ENCODE data around the gene STAT4. TPM values are rescaled to one million over a fixed set of nuclear protein-coding genes. Genes with fewer than 3 reads are reported as not detected.

Gene STAT4
- total RNA-seq, 1 experiment from 2014 or later = 0.85 TPM

DNA sequence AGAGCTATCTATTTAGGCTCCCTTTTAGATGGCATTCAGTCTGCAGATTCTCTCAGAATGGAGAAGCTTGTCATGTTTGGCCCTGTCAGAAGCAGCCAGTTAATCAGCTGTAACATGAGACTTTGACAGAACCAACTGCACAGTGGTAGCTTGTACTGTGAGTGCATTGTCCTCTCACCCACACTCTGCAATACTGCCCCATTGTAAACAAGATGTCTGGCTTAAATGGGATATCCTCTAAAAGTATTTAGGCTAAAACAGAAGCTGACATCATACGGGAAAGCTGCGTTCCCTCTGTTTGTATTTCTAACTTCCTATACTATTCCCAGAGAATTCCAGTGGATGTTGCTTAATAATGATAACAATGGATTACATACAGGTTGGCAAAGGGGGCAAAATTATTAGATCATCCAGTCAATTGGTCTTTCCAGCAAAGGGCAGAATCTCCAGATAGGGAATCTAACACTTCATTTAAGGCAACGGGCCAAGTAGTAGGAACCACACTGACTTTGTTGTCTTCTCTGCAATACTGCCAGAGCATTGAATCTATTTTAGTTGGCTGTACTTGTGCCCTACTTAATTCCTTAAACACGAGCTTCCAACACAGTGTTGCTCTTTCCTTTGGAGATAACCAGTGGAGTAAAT lies 15.4 kb upstream of the STAT4 start:
- no peak for DNase-seq
- intact Hi-C loops (cut with micrococcal nuclease; ENCODE audit: unreplicated experiment) = loop anchor here (2.0 to 10.0 kb wide), 7 partner anchors 53 to 249 kb away; partner anchors contain the start of gene MYO1B
- no peak for TF ChIP-seq CTCF (IDR thresholded peaks at IDR 0.05; ENCODE audit: unreplicated experiment)
- Mint-ChIP-seq H3K4me3 (ENCODE audit: low read depth, unreplicated experiment) (no peak overlapping the region), H3K27ac (ENCODE audit: unreplicated experiment) (no peak overlapping the region), H3K27me3 (ENCODE audit: unreplicated experiment) (peaks cover 13% of the 10 kb centered on the region), H3K36me3 (ENCODE audit: insufficient read depth, unreplicated experiment) (no peaks in the 10 kb centered on the region), H3K4me1 (ENCODE audit: low read depth, unreplicated experiment) (peaks cover 49% of the 10 kb centered on the region), H3K9me3 (ENCODE audit: low read depth, unreplicated experiment) (no peaks in the 10 kb centered on the region)
- CTCF ChIA-PET = interaction anchor here (0.6 to 1.9 kb wide), 16 partner anchors 12 to 538 kb away, joined by 3 to 12 read pairs (median 4); no protein-coding TSS in a partner anchor
- BruUV-seq (replicated peaks) = no TSS peak

DNA sequence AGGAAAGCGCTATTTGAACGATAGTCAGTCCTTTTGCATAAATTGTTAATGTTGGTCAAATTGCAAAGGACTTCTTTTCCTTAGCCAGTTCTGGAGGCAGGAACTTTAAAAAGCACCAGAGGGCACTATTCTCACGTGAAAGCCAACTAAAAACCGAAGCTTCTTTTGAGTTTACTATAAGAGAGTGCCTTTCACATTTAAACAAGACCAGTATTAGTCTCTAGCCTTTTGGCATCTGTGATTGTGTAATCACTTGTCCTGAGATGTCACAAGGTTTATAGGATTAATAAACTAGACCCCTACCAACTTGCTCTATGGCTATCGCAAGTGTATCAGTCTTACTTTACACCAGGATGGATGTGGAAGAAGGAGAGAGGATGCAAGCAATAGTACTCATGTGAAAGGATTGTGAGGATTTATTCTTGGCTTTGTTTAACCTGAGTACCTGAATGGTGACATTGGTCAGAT lies 14.4 kb upstream of the STAT4 start:
- TF ChIP-seq CTCF (IDR thresholded peaks at IDR 0.05; ENCODE audit: unreplicated experiment) = peak; percentile 60
- CTCF ChIA-PET = interaction anchor here (0.9 to 1.9 kb wide), 12 partner anchors 9 to 357 kb away, joined by 3 to 12 read pairs (median 4); no protein-coding TSS in a partner anchor
- intact Hi-C loops (cut with micrococcal nuclease; ENCODE audit: unreplicated experiment) = loop anchor here (1.0 to 10.0 kb wide), 8 partner anchors 67 to 356 kb away; partner anchors contain the start of gene MYO1B
- no peak overlapping the region for H3K4me3 Mint-ChIP-seq (ENCODE audit: low read depth, unreplicated experiment)
- H3K9me3 Mint-ChIP-seq (ENCODE audit: low read depth, unreplicated experiment) = no peaks in the 10 kb centered on the region
- H3K36me3 Mint-ChIP-seq (ENCODE audit: insufficient read depth, unreplicated experiment) = no peaks in the 10 kb centered on the region
- BruUV-seq (replicated peaks) = no TSS peak
- H3K27me3 Mint-ChIP-seq (ENCODE audit: unreplicated experiment) = peaks cover 13% of the 10 kb centered on the region
- peaks cover 42% of the 10 kb centered on the region for H3K4me1 Mint-ChIP-seq (ENCODE audit: low read depth, unreplicated experiment)
- no peak overlapping the region for H3K27ac Mint-ChIP-seq (ENCODE audit: unreplicated experiment)
- no peak for DNase-seq

GRCh38 chr2:191158747-191159146 lies 8.0 kb upstream of the STAT4 start:
- Mint-ChIP-seq H3K9me3 (ENCODE audit: low read depth, unreplicated experiment) (no peaks in the 10 kb centered on the region), H3K27ac (ENCODE audit: unreplicated experiment) (no peak overlapping the region), H3K36me3 (ENCODE audit: insufficient read depth, unreplicated experiment) (no peaks in the 10 kb centered on the region), H3K4me1 (ENCODE audit: low read depth, unreplicated experiment) (peaks cover 11% of the 10 kb centered on the region), H3K27me3 (ENCODE audit: unreplicated experiment) (peaks cover 25% of the 10 kb centered on the region), H3K4me3 (ENCODE audit: low read depth, unreplicated experiment) (no peak overlapping the region)
- DNase-seq = no peak
- no peak for TF ChIP-seq CTCF (IDR thresholded peaks at IDR 0.05; ENCODE audit: unreplicated experiment)
- no TSS peak for BruUV-seq (replicated peaks)
- intact Hi-C loops (cut with micrococcal nuclease; ENCODE audit: unreplicated experiment) = no loop called here
- CTCF ChIA-PET = no interaction called here

DNA sequence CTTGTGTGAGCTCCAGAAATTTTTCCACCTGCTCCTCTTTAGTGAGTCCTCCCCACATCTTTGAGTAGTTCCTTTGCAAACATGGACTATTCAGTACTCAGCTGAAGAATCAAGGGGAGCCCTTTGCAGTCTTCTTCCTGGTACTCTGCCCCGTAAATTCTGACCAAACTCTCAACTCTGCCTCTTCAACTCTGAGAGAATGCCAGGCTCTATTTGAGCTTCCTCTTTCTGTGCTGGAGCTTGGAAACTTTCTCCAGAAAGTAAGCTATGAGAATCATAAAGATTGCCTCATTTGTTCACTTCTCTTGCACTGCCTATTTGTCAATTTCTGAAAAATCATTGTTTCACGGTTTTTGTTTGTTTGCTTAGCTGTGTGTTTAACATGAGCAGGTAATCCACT lies 7.4 kb upstream of the STAT4 start:
- no peak for TF ChIP-seq CTCF (IDR thresholded peaks at IDR 0.05; ENCODE audit: unreplicated experiment)
- DNase-seq = no peak
- no TSS peak for BruUV-seq (replicated peaks)
- intact Hi-C loops (cut with micrococcal nuclease; ENCODE audit: unreplicated experiment) = no loop called here
- no peak overlapping the region for H3K27ac Mint-ChIP-seq (ENCODE audit: unreplicated experiment)
- CTCF ChIA-PET = no interaction called here
- H3K4me1 Mint-ChIP-seq (ENCODE audit: low read depth, unreplicated experiment) = peaks cover 11% of the 10 kb centered on the region
- no peaks in the 10 kb centered on the region for H3K36me3 Mint-ChIP-seq (ENCODE audit: insufficient read depth, unreplicated experiment)
- H3K4me3 Mint-ChIP-seq (ENCODE audit: low read depth, unreplicated experiment) = no peak overlapping the region
- peaks cover 20% of the 10 kb centered on the region for H3K27me3 Mint-ChIP-seq (ENCODE audit: unreplicated experiment)
- H3K9me3 Mint-ChIP-seq (ENCODE audit: low read depth, unreplicated experiment) = no peaks in the 10 kb centered on the region
